T47D (cell line): ENCODE data around the gene SORCS3.

Experiments
- DNase-seq, 2 experiments: peaks; one replicate each; pipeline versions ENCODE4 v3.0.0 to v3.0.0-alpha.2; 2011 to 2012; ENCODE audit warnings: low read depth in 1 of 2, low spot score in 1 of 2
- JUND ChIP-seq: IDR thresholded peaks from 2 replicates; pipeline ENCODE4 v1.6.1; 2012; ENCODE audit warnings: low read depth
- in situ Hi-C: cut with HindIII; loops from 2 replicates; pipeline ENCODE4 v1.10.0; 2016; ENCODE audit warnings: low sequenced_read_pairs, low pct_unique_long_range_greater_than_20kb

Gene SORCS3

GRCh38 chr10:104809288-104810090 is 168.4 kb downstream of the SORCS3 start:
- no peak for TF ChIP-seq JUND
- in situ Hi-C loops = no loop called here
- DNase-seq = peak in 1 of 2 experiments; percentile 34

DNA sequence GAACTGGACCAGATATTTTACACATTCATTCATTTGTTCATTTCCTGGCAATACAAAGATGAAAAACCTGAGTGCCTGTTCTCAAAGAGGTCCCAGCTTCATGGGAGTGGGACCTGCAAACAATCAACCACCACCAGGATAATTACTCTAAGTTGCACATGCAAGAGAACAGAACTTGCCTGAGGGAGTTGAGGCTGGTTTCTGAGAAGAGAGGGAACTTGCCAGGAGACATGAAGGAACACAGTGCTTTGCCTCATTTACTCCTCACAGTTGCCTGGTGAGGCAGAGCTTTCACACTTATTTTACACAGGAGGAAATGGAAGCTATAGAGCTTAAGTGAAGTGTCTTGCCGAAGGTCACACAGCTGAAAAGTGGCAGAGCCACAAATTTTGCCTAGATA is 170.1 kb downstream of the SORCS3 start:
- no peak for DNase-seq
- in situ Hi-C loops = no loop called here
- TF ChIP-seq JUND = no peak

DNA sequence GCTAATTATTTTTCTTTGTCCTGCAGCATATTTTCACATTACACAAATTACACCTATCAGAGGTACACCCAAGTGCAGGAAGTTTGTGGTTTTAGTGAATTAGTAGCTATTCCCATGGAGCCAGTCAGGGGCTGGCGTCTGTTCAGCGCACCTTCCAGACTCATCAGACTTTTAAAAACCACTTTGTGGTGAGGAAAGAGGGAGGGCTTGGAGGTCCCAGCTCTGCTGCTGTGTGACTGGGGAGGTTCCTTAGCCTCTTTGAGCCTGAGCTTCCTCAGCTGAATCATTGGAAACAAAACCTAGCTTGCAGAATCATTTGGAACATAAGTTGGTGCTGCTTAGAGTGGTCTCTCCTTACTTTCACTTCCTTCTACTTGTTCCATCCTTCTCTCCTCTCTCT is 175.4 kb downstream of the SORCS3 start:
- no peak for DNase-seq
- in situ Hi-C loops = no loop called here
- TF ChIP-seq JUND = no peak

- in situ Hi-C loops = no loop called here
Observed at GRCh38 chr10:104819731-104820130, 178.6 kb downstream of the SORCS3 start.

DNA sequence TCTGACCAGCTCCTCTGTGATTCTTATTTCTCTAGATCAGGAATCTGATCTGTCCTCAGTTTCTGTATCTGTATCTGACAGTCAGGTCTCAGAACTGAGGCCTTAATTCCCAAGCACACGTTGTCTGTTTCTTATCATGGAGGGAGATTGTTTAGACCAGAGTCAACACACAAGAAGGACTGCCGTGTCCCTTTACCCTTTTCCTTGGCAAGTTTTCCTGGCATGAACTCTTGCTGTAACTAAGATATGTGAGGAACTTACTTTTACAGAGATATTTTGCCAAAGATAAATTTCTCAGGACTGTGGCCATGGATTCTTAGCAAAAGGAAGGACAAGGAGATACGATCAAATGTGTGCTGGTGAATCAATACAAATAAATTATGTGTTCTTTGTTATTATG is 181.0 kb downstream of the SORCS3 start:
- TF ChIP-seq JUND = no peak
- in situ Hi-C loops = no loop called here
- no peak for DNase-seq

More at GRCh38 chr10:104819731-104820130, 178.6 kb downstream of the SORCS3 start:
- TF ChIP-seq JUND = no peak
- DNase-seq = no peak

DNA sequence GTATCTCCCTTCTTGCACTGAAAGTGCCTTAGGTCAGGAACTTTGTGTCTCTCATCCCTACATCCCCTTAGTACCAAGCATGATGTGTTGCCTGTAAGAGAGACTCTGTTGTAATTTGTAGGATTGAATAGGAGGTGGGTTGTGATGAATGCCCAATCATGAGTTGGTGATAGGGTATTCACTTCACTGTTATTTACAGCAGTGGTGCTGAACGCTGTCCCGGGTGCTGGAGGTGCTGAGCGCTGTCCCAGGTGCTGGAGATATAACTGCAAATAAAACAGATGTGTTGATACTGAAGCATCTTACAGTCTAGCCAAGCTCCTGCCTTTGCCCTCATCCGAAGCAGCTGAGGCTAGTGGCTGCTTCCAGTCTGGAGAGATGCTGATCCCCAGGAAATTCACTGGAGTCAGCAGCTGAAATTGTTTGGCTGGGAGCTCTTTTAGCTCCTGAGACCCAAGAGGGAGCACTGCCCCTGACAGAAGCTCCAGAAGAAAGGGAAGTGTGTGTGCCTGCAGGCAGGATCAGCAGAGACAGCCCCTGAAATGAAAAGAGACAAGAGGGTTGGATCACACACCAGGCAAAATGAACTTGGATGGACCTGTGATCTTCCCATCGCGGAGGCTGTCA is 183.4 kb downstream of the SORCS3 start:
- in situ Hi-C loops = no loop called here
- DNase-seq = peak; percentile 30 to 62
- no peak for TF ChIP-seq JUND

GRCh38 chr10:104831272-104831671 is 190.2 kb downstream of the SORCS3 start:
- in situ Hi-C loops = no loop called here
- DNase-seq = no peak
- TF ChIP-seq JUND = no peak

DNA sequence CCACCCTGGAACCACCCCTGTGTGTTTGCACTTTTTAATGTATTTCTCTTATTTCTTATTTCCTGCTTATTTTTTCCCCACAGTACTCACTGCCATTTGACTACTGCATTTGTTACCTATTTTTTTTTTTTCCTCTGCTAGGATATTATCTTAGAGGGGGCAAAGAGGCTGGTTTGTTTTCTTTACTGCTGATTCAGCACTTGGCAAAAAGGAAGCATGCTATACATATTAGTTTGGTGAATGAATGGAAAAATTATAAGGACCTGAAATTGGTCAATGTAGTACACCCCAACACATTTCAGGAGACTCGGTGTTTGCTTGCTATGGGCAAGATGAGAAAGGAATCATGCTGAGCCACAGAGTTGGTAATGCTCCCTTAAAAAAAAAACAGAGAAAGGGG is 193.5 kb downstream of the SORCS3 start:
- in situ Hi-C loops = no loop called here
- DNase-seq = no peak
- no peak for TF ChIP-seq JUND

DNA sequence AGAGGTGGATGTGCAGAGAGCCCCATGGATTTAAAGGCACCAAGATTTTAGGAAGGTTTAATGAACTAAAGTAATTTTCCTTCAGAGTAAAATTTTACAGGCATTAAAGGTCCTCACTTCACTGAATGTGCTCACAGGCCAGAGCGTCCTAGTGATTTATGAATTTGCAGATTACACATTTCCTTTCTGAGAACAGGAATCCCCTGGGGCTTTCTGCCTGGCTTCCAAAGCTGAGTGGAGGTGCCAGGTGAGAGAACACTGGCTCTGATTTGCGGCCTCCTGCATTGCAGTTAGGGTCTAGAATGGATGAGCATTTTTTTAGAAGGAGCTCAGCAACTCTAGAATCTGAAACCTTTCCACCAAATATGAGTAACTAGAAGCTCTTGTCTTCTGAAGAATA is 194.3 kb downstream of the SORCS3 start:
- in situ Hi-C loops = no loop called here
- no peak for DNase-seq
- TF ChIP-seq JUND = no peak

- TF ChIP-seq JUND = no peak
- in situ Hi-C loops = no loop called here
- no peak for DNase-seq
Observed at GRCh38 chr10:104842704-104843103, 201.6 kb downstream of the SORCS3 start.

- DNase-seq = no peak
- in situ Hi-C loops = no loop called here
- no peak for TF ChIP-seq JUND
Observed at GRCh38 chr10:104844073-104844472, 203.0 kb downstream of the SORCS3 start.

- in situ Hi-C loops = no loop called here
Observed at GRCh38 chr10:104850023-104850422, 208.9 kb downstream of the SORCS3 start.

DNA sequence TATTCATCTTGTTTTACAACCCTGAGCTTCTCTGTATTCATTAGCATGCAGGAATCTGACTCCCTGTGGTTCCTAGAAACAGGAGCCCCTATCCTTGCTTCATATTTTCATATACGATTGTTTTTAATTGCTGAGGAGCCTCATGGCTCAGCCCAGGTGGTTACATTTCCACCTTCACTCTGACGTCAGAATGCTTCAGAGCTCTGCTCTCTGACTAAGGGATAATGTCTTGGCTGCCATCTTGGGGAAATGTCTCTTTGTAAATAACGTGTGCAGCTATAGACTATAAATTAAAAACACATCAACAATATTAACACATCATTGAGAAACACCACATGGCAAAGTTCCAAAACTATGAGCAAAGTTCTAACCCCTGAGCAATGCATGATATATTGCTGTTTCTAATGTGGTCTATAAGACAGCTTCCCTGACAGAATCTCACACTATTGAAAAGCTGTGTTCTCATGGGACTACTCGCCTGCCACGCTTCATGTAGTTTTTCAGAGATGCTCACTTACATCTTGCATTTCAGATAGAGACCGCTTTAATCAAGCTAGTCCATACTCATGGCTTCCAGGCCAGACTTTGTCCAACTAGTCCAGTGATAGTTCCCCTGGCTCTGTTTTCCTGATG is 227.0 kb downstream of the SORCS3 start:
- in situ Hi-C loops = no loop called here
- DNase-seq = no peak
- no peak for TF ChIP-seq JUND

More at GRCh38 chr10:104850023-104850422, 208.9 kb downstream of the SORCS3 start:
- no peak for DNase-seq
- TF ChIP-seq JUND = no peak

GRCh38 chr10:104872691-104873090 is 231.6 kb downstream of the SORCS3 start:
- no peak for TF ChIP-seq JUND
- in situ Hi-C loops = no loop called here
- no peak for DNase-seq
